SH-SY5Y (cell line): Measurements from ENCODE around the gene ZNF433.

Source experiments
- GATA2 ChIP-seq: IDR thresholded peaks from 2 replicates; pipeline ENCODE4 v1.6.1; 2011; ENCODE audit warnings: mild to moderate bottlenecking, low read depth, low read length
- GATA3 ChIP-seq: IDR thresholded peaks from 2 replicates; pipeline ENCODE4 v1.6.1; 2011; ENCODE audit warnings: low read depth, mild to moderate bottlenecking, low read length, moderate library complexity

DNA sequence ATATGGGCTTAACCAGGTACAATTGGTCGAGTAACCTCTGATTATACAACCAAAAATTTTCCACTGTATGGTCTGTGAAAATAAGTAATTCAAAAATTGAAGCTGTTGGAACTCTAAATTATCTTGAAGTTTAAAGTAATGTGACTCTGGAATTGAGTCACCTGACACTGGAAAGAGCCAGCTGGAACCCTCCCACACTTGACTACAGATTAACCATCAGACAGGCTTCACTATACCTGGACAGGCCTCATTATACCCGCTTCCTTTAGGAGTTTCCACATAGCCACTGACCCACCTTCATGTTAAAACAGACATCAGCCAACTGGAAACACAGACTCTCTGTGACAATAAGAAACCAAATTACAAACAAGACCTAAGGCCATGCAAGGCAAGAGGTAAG lies 1.3 kb downstream of the ZNF433 start:
- no peak for TF ChIP-seq GATA3
- TF ChIP-seq GATA2: no peak
